ENCODE results near the gene C2orf49. TPM values are rescaled to one million over a fixed set of nuclear protein-coding genes. Genes with fewer than 3 reads are reported as not detected.

Gene C2orf49
- total RNA-seq, 6 experiments from 2014 or later: 17.7 to 25.4 (median 20.0) TPM

- peaks cover 87% of the 10 kb centered on the region for H3K4me1 Mint-ChIP-seq (ENCODE audit: low read depth)
- peaks cover 6% of the 10 kb centered on the region for H3K27me3 Mint-ChIP-seq (ENCODE audit: insufficient read depth)
- peak overlapping the region; percentile 75 for H3K4me3 Mint-ChIP-seq
- no peak for TF ChIP-seq CTCF (IDR thresholded peaks at IDR 0.05)
- peak; percentile 88 for DNase-seq
- peaks cover 79% of the 10 kb centered on the region for H3K36me3 Mint-ChIP-seq (ENCODE audit: low read depth)
- peak overlapping the region; percentile 84 for H3K27ac Mint-ChIP-seq
- H3K9me3 Mint-ChIP-seq: no peaks in the 10 kb centered on the region
Observed at GRCh38 chr2:105388971-105389381, 51.6 kb downstream of the C2orf49 start.

GRCh38 chr2:105390454-105390853 lies 53.1 kb downstream of the C2orf49 start:
- H3K36me3 Mint-ChIP-seq (ENCODE audit: low read depth): peaks cover 81% of the 10 kb centered on the region
- no peak for DNase-seq
- H3K9me3 Mint-ChIP-seq: no peaks in the 10 kb centered on the region
- peak overlapping the region; percentile 84 for H3K27ac Mint-ChIP-seq
- peaks cover 93% of the 10 kb centered on the region for H3K4me1 Mint-ChIP-seq (ENCODE audit: low read depth)
- no peak for TF ChIP-seq CTCF (IDR thresholded peaks at IDR 0.05)
- peaks cover 5% of the 10 kb centered on the region for H3K27me3 Mint-ChIP-seq (ENCODE audit: insufficient read depth)
- peak overlapping the region; percentile 79 for H3K4me3 Mint-ChIP-seq

- TF ChIP-seq CTCF (IDR thresholded peaks at IDR 0.05): no peak
- DNase-seq: peak; percentile 81
- Mint-ChIP-seq H3K27me3 (ENCODE audit: insufficient read depth) (peaks cover 5% of the 10 kb centered on the region), H3K4me1 (ENCODE audit: low read depth) (peaks cover 94% of the 10 kb centered on the region), H3K27ac (peak overlapping the region; percentile 84), H3K9me3 (no peaks in the 10 kb centered on the region), H3K36me3 (ENCODE audit: low read depth) (peaks cover 81% of the 10 kb centered on the region), H3K4me3 (peak overlapping the region; percentile 79)
Observed at GRCh38 chr2:105391058-105391627, 53.8 kb downstream of the C2orf49 start.

- H3K4me1 Mint-ChIP-seq (ENCODE audit: low read depth): peaks cover 99% of the 10 kb centered on the region
- H3K9me3 Mint-ChIP-seq: no peaks in the 10 kb centered on the region
- H3K27ac Mint-ChIP-seq: peak overlapping the region; percentile 84
- DNase-seq: no peak
- peaks cover 5% of the 10 kb centered on the region for H3K27me3 Mint-ChIP-seq (ENCODE audit: insufficient read depth)
- no peak for TF ChIP-seq CTCF (IDR thresholded peaks at IDR 0.05)
- peaks cover 84% of the 10 kb centered on the region for H3K36me3 Mint-ChIP-seq (ENCODE audit: low read depth)
- peak overlapping the region; percentile 79 for H3K4me3 Mint-ChIP-seq
Observed at GRCh38 chr2:105391763-105392662, 54.7 kb downstream of the C2orf49 start.

GRCh38 chr2:105393373-105394055 lies 56.2 kb downstream of the C2orf49 start:
- H3K4me1 Mint-ChIP-seq (ENCODE audit: low read depth): peaks cover 89% of the 10 kb centered on the region
- peak overlapping the region; percentile 84 for H3K27ac Mint-ChIP-seq
- peaks cover 3% of the 10 kb centered on the region; the same call in 1 of the 2 replicates for H3K9me3 Mint-ChIP-seq

More at GRCh38 chr2:105393373-105394055, 56.2 kb downstream of the C2orf49 start:
- TF ChIP-seq CTCF (IDR thresholded peaks at IDR 0.05): no peak
- DNase-seq: no peak
- Mint-ChIP-seq H3K36me3 (ENCODE audit: low read depth) (peaks cover 87% of the 10 kb centered on the region), H3K4me3 (peak overlapping the region; percentile 79), H3K27me3 (ENCODE audit: insufficient read depth) (peaks cover 5% of the 10 kb centered on the region)

All from HFFc6 (cell line).